LNCAP (cell line): ENCODE data around the gene IGSF3.

ENCODE experiments used
- CTCF ChIP-seq: fragments of 450-650 bp; IDR thresholded peaks from 2 replicates; pipeline ENCODE4 v1.5.1; 2017; ENCODE audit warnings: mild to moderate bottlenecking

The IGSF3 gene

GRCh38 chr1:116574581-116575291 lies 92.8 kb downstream of the IGSF3 start:
- peak; percentile 88 for TF ChIP-seq CTCF

GRCh38 chr1:116573431-116574095 lies 94.0 kb downstream of the IGSF3 start:
- no peak for TF ChIP-seq CTCF

GRCh38 chr1:116572771-116573430 lies 94.6 kb downstream of the IGSF3 start:
- TF ChIP-seq CTCF, result no peak

GRCh38 chr1:116572099-116572498 lies 95.4 kb downstream of the IGSF3 start:
- TF ChIP-seq CTCF, result no peak

GRCh38 chr1:116571215-116571919 lies 96.2 kb downstream of the IGSF3 start:
- no peak for TF ChIP-seq CTCF

- peak; percentile 80 for TF ChIP-seq CTCF
Measured at GRCh38 chr1:116570358-116571214, 96.9 kb downstream of the IGSF3 start, which contains the start of gene CD58. CD58 (minus strand) TSS chr1:116571026; CDS start chr1:116570972, 54 bp downstream.
